ENCODE data around the gene TLK1. TPM values are rescaled to one million over a fixed set of nuclear protein-coding genes. Genes with fewer than 3 reads are reported as not detected.

The TLK1 gene
- total RNA-seq, 2 donors from 2014 or later, result 59.5 to 76.3 TPM

- H3K9me3 Mint-ChIP-seq, result no peaks in the 10 kb centered on the region
- no peaks in the 10 kb centered on the region for H3K4me1 Mint-ChIP-seq (ENCODE audit: low read depth in 2 of 2)
- no peak overlapping the region for H3K27ac Mint-ChIP-seq
- H3K4me3 Mint-ChIP-seq, result no peak overlapping the region
- H3K36me3 Mint-ChIP-seq, result peaks cover 12% of the 10 kb centered on the region
- DNase-seq (ENCODE audit: low spot score), result no peak
- no peaks in the 10 kb centered on the region for H3K27me3 Mint-ChIP-seq
- ATAC-seq, result no peak
Measured at GRCh38 chr2:170965446-170966225, 195.1 kb downstream of the TLK1 start.

GRCh38 chr2:170963386-170963785 is 197.3 kb downstream of the TLK1 start:
- peaks cover 22% of the 10 kb centered on the region for H3K36me3 Mint-ChIP-seq
- H3K4me3 Mint-ChIP-seq, result no peak overlapping the region
- H3K4me1 Mint-ChIP-seq (ENCODE audit: low read depth in 2 of 2), result no peaks in the 10 kb centered on the region
- no peak for DNase-seq (ENCODE audit: low spot score)
- H3K27me3 Mint-ChIP-seq, result no peaks in the 10 kb centered on the region
- no peaks in the 10 kb centered on the region for H3K9me3 Mint-ChIP-seq
- ATAC-seq, result no peak
- H3K27ac Mint-ChIP-seq, result no peak overlapping the region

- ATAC-seq (no peak), DNase-seq (ENCODE audit: low spot score) (no peak)
- H3K4me1 Mint-ChIP-seq (ENCODE audit: low read depth in 2 of 2), result peaks cover 0 to 11% of the 10 kb centered on the region in 2 donors
- H3K36me3 Mint-ChIP-seq, result peaks cover 36% of the 10 kb centered on the region
- H3K27me3 Mint-ChIP-seq, result no peaks in the 10 kb centered on the region
- H3K4me3 Mint-ChIP-seq, result no peak overlapping the region
- H3K9me3 Mint-ChIP-seq, result no peaks in the 10 kb centered on the region
- no peak overlapping the region for H3K27ac Mint-ChIP-seq
Measured at GRCh38 chr2:170953941-170954340, 206.8 kb downstream of the TLK1 start.

GRCh38 chr2:170950221-170950761 is 210.4 kb downstream of the TLK1 start:
- Mint-ChIP-seq H3K27me3 (no peaks in the 10 kb centered on the region), H3K27ac (no peak overlapping the region), H3K36me3 (peaks cover 35% of the 10 kb centered on the region), H3K9me3 (no peaks in the 10 kb centered on the region), H3K4me3 (no peak overlapping the region), H3K4me1 (ENCODE audit: low read depth in 2 of 2) (peaks cover 8 to 17% of the 10 kb centered on the region in 2 donors)
- ATAC-seq, result no peak
- DNase-seq (ENCODE audit: low spot score), result no peak

GRCh38 chr2:170949415-170949814 is 211.3 kb downstream of the TLK1 start:
- Mint-ChIP-seq H3K36me3 (peaks cover 26% of the 10 kb centered on the region), H3K4me1 (ENCODE audit: low read depth in 2 of 2) (peaks cover 8 to 13% of the 10 kb centered on the region in 2 donors), H3K9me3 (no peaks in the 10 kb centered on the region), H3K4me3 (no peak overlapping the region), H3K27ac (no peak overlapping the region), H3K27me3 (no peaks in the 10 kb centered on the region)
- DNase-seq (ENCODE audit: low spot score) (no peak), ATAC-seq (no peak)

GRCh38 chr2:170944545-170944944 is 216.1 kb downstream of the TLK1 start:
- Mint-ChIP-seq H3K4me1 (ENCODE audit: low read depth in 2 of 2) (peaks cover 31 to 38% of the 10 kb centered on the region in 2 donors), H3K4me3 (no peak overlapping the region), H3K36me3 (peaks cover 4% of the 10 kb centered on the region), H3K27ac (no peak overlapping the region), H3K27me3 (no peaks in the 10 kb centered on the region), H3K9me3 (no peaks in the 10 kb centered on the region)
- no peak for ATAC-seq
- no peak for DNase-seq (ENCODE audit: low spot score)

- H3K9me3 Mint-ChIP-seq, result no peaks in the 10 kb centered on the region
- peaks cover 32 to 41% of the 10 kb centered on the region in 2 donors for H3K4me1 Mint-ChIP-seq (ENCODE audit: low read depth in 2 of 2)
- ATAC-seq (no peak), DNase-seq (ENCODE audit: low spot score) (no peak)
- H3K36me3 Mint-ChIP-seq, result peaks cover 4% of the 10 kb centered on the region
- no peak overlapping the region for H3K27ac Mint-ChIP-seq
- no peak overlapping the region for H3K4me3 Mint-ChIP-seq
- H3K27me3 Mint-ChIP-seq, result no peaks in the 10 kb centered on the region
Measured at GRCh38 chr2:170943596-170943995, 217.1 kb downstream of the TLK1 start.

GRCh38 chr2:170943041-170943440 is 217.7 kb downstream of the TLK1 start:
- no peaks in the 10 kb centered on the region for H3K9me3 Mint-ChIP-seq
- H3K36me3 Mint-ChIP-seq, result peaks cover 4% of the 10 kb centered on the region

GRCh38 chr2:170942615-170943014 is 218.1 kb downstream of the TLK1 start:
- no peak overlapping the region for H3K4me3 Mint-ChIP-seq
- H3K36me3 Mint-ChIP-seq, result peaks cover 4% of the 10 kb centered on the region
- H3K27me3 Mint-ChIP-seq, result no peaks in the 10 kb centered on the region
- H3K9me3 Mint-ChIP-seq, result no peaks in the 10 kb centered on the region
- no peak for DNase-seq (ENCODE audit: low spot score)
- ATAC-seq, result no peak
- H3K4me1 Mint-ChIP-seq (ENCODE audit: low read depth in 2 of 2), result peaks cover 38 to 49% of the 10 kb centered on the region in 2 donors
- no peak overlapping the region for H3K27ac Mint-ChIP-seq

More at GRCh38 chr2:170943041-170943440, 217.7 kb downstream of the TLK1 start:
- ATAC-seq, result no peak
- no peak overlapping the region for H3K4me3 Mint-ChIP-seq
- H3K27ac Mint-ChIP-seq, result no peak overlapping the region
- no peaks in the 10 kb centered on the region for H3K27me3 Mint-ChIP-seq
- no peak for DNase-seq (ENCODE audit: low spot score)
- peaks cover 35 to 46% of the 10 kb centered on the region in 2 donors for H3K4me1 Mint-ChIP-seq (ENCODE audit: low read depth in 2 of 2)

Other genes with a start within 250 kb of the TLK1 start
- 10 to 100 TPM; 64.3 to 99.0 TPM for gene GORASP2, start 231.6 kb downstream of the TLK1 start, total RNA-seq

All from natural killer cell treated with Interleukin-12 subunit alpha and Interleukin-12 subunit beta and Interleukin-15 and Interleukin-18, amount 100 ng/mL, for 72 hours (primary cell).